ENCODE data around the gene SMC2. TPM values are rescaled to one million over a fixed set of nuclear protein-coding genes. Genes with fewer than 3 reads are reported as not detected.

The SMC2 gene
- total RNA-seq, 1 donor from 2014 or later = 10.3 TPM

DNA sequence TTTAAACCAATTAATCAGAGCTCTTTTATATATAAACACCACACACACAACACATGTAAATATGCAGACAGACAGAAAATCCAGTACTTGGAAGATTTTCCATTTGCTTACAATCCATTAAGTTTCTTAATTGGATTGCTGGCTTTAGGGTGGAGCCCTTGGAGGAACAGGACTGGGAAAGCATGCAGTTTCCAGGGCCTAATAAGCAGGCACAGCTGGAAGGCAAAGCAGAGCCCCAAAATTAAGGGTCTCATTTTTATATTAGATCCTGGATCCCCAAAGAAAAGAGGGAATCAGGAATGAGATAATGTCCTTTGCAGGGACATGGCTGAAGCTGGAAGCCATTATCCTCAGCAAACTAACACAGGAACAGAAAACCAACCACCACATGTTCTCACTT is 13.1 kb upstream of the SMC2 start:
- Mint-ChIP-seq H3K9me3 (ENCODE audit: unreplicated experiment) (peaks cover 3% of the 10 kb centered on the region), H3K27ac (ENCODE audit: unreplicated experiment) (no peak overlapping the region), H3K36me3 (ENCODE audit: unreplicated experiment) (peaks cover 12% of the 10 kb centered on the region), H3K4me1 (ENCODE audit: low read depth, unreplicated experiment) (no peaks in the 10 kb centered on the region), H3K4me3 (ENCODE audit: unreplicated experiment) (no peak overlapping the region), H3K27me3 (ENCODE audit: unreplicated experiment) (no peaks in the 10 kb centered on the region)
- no peak for TF ChIP-seq CTCF (IDR thresholded peaks at IDR 0.05; ENCODE audit: partially characterized antibody, unreplicated experiment)
- peak; percentile 62 for DNase-seq

- no peak for TF ChIP-seq CTCF (IDR thresholded peaks at IDR 0.05; ENCODE audit: partially characterized antibody, unreplicated experiment)
- no peaks in the 10 kb centered on the region for H3K4me1 Mint-ChIP-seq (ENCODE audit: low read depth, unreplicated experiment)
- no peak for DNase-seq
- no peaks in the 10 kb centered on the region for H3K27me3 Mint-ChIP-seq (ENCODE audit: unreplicated experiment)
- H3K4me3 Mint-ChIP-seq (ENCODE audit: unreplicated experiment) = no peak overlapping the region
- peaks cover 12% of the 10 kb centered on the region for H3K36me3 Mint-ChIP-seq (ENCODE audit: unreplicated experiment)
- no peak overlapping the region for H3K27ac Mint-ChIP-seq (ENCODE audit: unreplicated experiment)
- H3K9me3 Mint-ChIP-seq (ENCODE audit: unreplicated experiment) = peaks cover 3% of the 10 kb centered on the region
Measured at GRCh38 chr9:104082168-104082567, 11.9 kb upstream of the SMC2 start.

- TF ChIP-seq CTCF (IDR thresholded peaks at IDR 0.05; ENCODE audit: partially characterized antibody, unreplicated experiment) = no peak
- H3K27ac Mint-ChIP-seq (ENCODE audit: unreplicated experiment) = no peak overlapping the region
- no peaks in the 10 kb centered on the region for H3K27me3 Mint-ChIP-seq (ENCODE audit: unreplicated experiment)
- no peaks in the 10 kb centered on the region for H3K9me3 Mint-ChIP-seq (ENCODE audit: unreplicated experiment)
- H3K36me3 Mint-ChIP-seq (ENCODE audit: unreplicated experiment) = peaks cover 6% of the 10 kb centered on the region
- DNase-seq = no peak
- H3K4me1 Mint-ChIP-seq (ENCODE audit: low read depth, unreplicated experiment) = no peaks in the 10 kb centered on the region
- no peak overlapping the region for H3K4me3 Mint-ChIP-seq (ENCODE audit: unreplicated experiment)
Measured at GRCh38 chr9:104085525-104085924, 8.6 kb upstream of the SMC2 start.

DNA sequence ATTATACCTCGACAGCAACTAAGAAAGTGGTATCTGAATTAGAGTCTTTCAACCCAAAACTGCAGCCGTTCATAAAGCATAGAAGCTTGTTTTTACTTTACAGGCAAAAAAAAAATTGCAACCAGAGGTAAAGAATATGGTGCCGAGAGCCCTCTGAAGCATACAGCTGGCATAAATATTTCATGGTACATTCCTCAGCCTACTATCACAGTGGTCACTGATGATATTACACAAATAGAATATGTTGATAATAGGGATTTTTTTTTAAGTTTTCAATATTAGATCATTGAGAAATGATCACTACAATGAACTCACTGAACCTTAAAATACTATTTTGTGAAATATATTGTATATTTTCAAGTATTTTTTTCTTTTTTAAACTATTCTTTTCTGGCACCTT is 6.2 kb upstream of the SMC2 start:
- Mint-ChIP-seq H3K9me3 (ENCODE audit: unreplicated experiment) (no peaks in the 10 kb centered on the region), H3K4me3 (ENCODE audit: unreplicated experiment) (no peak overlapping the region)
- no peak for TF ChIP-seq CTCF (IDR thresholded peaks at IDR 0.05; ENCODE audit: partially characterized antibody, unreplicated experiment)

GRCh38 chr9:104088416-104088815 is 5.7 kb upstream of the SMC2 start:
- no peaks in the 10 kb centered on the region for H3K36me3 Mint-ChIP-seq (ENCODE audit: unreplicated experiment)
- no peak for DNase-seq
- no peak overlapping the region for H3K4me3 Mint-ChIP-seq (ENCODE audit: unreplicated experiment)
- no peaks in the 10 kb centered on the region for H3K9me3 Mint-ChIP-seq (ENCODE audit: unreplicated experiment)
- H3K4me1 Mint-ChIP-seq (ENCODE audit: low read depth, unreplicated experiment) = peaks cover 7% of the 10 kb centered on the region
- no peak for TF ChIP-seq CTCF (IDR thresholded peaks at IDR 0.05; ENCODE audit: partially characterized antibody, unreplicated experiment)
- H3K27me3 Mint-ChIP-seq (ENCODE audit: unreplicated experiment) = no peaks in the 10 kb centered on the region
- H3K27ac Mint-ChIP-seq (ENCODE audit: unreplicated experiment) = no peak overlapping the region

More for the DNA sequence above, 6.2 kb upstream of the SMC2 start:
- Mint-ChIP-seq H3K27ac (ENCODE audit: unreplicated experiment) (no peak overlapping the region), H3K27me3 (ENCODE audit: unreplicated experiment) (no peaks in the 10 kb centered on the region), H3K4me1 (ENCODE audit: low read depth, unreplicated experiment) (peaks cover 7% of the 10 kb centered on the region), H3K36me3 (ENCODE audit: unreplicated experiment) (no peaks in the 10 kb centered on the region)
- no peak for DNase-seq
